ENCODE results near the gene ASIC4. TPM values are rescaled to one million over a fixed set of nuclear protein-coding genes. Genes with fewer than 3 reads are reported as not detected.

The ASIC4 gene
- total and polyA plus RNA-seq, 2 of the 13 experiments (the other 11 are each of a cell fraction or from before 2014, with no cell fraction given) = 0.03 TPM; not detected in 1

DNA sequence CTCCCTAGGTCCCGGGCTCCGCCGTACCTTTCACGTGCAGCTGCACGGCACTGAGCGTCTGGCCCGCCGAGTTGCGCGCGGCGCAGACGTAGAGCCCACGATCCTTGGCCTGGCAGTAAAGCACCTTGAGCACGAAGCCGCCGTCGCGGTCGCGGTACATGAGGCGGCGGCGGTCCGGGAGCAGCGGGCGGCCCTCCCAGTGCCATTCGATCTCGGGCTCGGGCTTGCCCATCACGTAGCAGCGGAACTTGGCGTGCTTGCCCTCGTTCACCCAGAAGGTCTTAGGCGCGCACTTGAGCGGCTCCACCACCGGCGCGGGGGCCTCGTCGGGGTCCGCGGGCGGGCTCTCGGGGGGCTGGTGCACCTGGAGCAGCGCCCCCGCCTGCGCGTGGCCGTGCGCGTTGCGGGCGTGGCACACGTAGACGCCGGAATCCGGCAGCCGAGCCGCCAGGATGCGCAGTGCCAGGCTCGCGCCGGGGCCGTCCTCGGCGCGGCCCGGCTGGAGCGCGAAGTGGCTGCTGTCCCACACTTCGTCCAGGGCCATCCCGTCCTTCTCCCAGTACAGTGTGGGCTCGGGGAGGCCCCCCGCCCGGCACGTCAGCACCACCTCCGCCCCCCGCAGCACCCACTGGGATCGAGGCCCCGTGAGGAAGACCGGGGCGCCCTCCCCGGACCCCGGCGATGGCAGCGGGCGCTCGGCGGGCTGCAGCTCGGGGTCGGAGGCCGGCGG lies 56.1 kb downstream of the ASIC4 start (continued):
- TF ChIP-seq, protein P1, sequence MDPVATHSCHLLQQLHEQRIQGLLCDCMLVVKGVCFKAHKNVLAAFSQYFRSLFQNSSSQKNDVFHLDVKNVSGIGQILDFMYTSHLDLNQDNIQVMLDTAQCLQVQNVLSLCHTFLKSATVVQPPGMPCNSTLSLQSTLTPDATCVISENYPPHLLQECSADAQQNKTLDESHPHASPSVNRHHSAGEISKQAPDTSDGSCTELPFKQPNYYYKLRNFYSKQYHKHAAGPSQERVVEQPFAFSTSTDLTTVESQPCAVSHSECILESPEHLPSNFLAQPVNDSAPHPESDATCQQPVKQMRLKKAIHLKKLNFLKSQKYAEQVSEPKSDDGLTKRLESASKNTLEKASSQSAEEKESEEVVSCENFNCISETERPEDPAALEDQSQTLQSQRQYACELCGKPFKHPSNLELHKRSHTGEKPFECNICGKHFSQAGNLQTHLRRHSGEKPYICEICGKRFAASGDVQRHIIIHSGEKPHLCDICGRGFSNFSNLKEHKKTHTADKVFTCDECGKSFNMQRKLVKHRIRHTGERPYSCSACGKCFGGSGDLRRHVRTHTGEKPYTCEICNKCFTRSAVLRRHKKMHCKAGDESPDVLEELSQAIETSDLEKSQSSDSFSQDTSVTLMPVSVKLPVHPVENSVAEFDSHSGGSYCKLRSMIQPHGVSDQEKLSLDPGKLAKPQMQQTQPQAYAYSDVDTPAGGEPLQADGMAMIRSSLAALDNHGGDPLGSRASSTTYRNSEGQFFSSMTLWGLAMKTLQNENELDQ (CRISPR knock-in tag; IDR thresholded peaks at IDR 0.05; ENCODE audit: borderline replicate concordance) = no peak
- TF ChIP-seq ZNF879 (CRISPR knock-in tag; IDR thresholded peaks at IDR 0.05) (no peak), ZNF317 (CRISPR knock-in tag; IDR thresholded peaks at IDR 0.05) (no peak), LCORL (IDR thresholded peaks at IDR 0.05) (no peak), LCORL (CRISPR knock-in tag; IDR thresholded peaks at IDR 0.05) (no peak; the same call in 1 of the 2 replicates), ATF4 (CRISPR knock-in tag; IDR thresholded peaks at IDR 0.05) (no peak), GMEB2 (CRISPR knock-in tag; IDR thresholded peaks at IDR 0.05; ENCODE audit: low read depth) (0 out of 2 replicates have a peak, but pooled peaks have one; percentile 26), SCMH1 (CRISPR knock-in tag; IDR thresholded peaks at IDR 0.05; ENCODE audit: borderline replicate concordance) (no peak), ARID2 (CRISPR knock-in tag; IDR thresholded peaks at IDR 0.05; ENCODE audit: borderline replicate concordance) (no peak), CC2D1A (CRISPR knock-in tag; IDR thresholded peaks at IDR 0.05) (no peak), SNAPC2 (CRISPR knock-in tag; IDR thresholded peaks at IDR 0.05) (peak; percentile 23; the same call in 1 of the 2 replicates), GRHL1 (CRISPR knock-in tag; conservative IDR thresholded peaks at IDR 0.05) (no peak), MED8 (CRISPR knock-in tag; IDR thresholded peaks at IDR 0.05; ENCODE audit: insufficient replicate concordance) (no peak), MXD1 (CRISPR knock-in tag; IDR thresholded peaks at IDR 0.05) (0 out of 2 replicates have a peak, but pooled peaks have one; percentile 67), ZNF883 (CRISPR knock-in tag; IDR thresholded peaks at IDR 0.05; ENCODE audit: not compliant biosample characterization) (peak; percentile 35)
- TF ChIP-seq, protein P2, sequence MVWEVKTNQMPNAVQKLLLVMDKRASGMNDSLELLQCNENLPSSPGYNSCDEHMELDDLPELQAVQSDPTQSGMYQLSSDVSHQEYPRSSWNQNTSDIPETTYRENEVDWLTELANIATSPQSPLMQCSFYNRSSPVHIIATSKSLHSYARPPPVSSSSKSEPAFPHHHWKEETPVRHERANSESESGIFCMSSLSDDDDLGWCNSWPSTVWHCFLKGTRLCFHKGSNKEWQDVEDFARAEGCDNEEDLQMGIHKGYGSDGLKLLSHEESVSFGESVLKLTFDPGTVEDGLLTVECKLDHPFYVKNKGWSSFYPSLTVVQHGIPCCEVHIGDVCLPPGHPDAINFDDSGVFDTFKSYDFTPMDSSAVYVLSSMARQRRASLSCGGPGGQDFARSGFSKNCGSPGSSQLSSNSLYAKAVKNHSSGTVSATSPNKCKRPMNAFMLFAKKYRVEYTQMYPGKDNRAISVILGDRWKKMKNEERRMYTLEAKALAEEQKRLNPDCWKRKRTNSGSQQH (CRISPR knock-in tag; IDR thresholded peaks at IDR 0.05; ENCODE audit: low read depth) = 0 out of 2 replicates have a peak, but pooled peaks have one; percentile 62
- TF ChIP-seq, protein P3, sequence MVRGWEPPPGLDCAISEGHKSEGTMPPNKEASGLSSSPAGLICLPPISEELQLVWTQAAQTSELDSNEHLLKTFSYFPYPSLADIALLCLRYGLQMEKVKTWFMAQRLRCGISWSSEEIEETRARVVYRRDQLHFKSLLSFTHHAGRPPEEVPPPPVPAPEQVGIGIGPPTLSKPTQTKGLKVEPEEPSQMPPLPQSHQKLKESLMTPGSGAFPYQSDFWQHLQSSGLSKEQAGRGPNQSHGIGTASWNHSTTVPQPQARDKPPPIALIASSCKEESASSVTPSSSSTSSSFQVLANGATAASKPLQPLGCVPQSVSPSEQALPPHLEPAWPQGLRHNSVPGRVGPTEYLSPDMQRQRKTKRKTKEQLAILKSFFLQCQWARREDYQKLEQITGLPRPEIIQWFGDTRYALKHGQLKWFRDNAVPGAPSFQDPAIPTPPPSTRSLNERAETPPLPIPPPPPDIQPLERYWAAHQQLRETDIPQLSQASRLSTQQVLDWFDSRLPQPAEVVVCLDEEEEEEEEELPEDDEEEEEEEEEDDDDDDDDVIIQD (CRISPR knock-in tag; IDR thresholded peaks at IDR 0.05; ENCODE audit: low read depth) = no peak

Data from HepG2 (cell line).